HG03571 (cell line): ENCODE results near the gene ADARB2.
"Not testable (repeated sequence)": the region's sequence is repeated elsewhere in the genome, so short reads cannot be mapped to it uniquely, and the experiment has no call there.

Experiments
- ATAC-seq: cut with Tn5 transposase; IDR thresholded peaks from one replicate; pipeline ENCODE4 v1.9.1; 2021; ENCODE audit not compliant: unreplicated experiment

ADARB2 gene

DNA sequence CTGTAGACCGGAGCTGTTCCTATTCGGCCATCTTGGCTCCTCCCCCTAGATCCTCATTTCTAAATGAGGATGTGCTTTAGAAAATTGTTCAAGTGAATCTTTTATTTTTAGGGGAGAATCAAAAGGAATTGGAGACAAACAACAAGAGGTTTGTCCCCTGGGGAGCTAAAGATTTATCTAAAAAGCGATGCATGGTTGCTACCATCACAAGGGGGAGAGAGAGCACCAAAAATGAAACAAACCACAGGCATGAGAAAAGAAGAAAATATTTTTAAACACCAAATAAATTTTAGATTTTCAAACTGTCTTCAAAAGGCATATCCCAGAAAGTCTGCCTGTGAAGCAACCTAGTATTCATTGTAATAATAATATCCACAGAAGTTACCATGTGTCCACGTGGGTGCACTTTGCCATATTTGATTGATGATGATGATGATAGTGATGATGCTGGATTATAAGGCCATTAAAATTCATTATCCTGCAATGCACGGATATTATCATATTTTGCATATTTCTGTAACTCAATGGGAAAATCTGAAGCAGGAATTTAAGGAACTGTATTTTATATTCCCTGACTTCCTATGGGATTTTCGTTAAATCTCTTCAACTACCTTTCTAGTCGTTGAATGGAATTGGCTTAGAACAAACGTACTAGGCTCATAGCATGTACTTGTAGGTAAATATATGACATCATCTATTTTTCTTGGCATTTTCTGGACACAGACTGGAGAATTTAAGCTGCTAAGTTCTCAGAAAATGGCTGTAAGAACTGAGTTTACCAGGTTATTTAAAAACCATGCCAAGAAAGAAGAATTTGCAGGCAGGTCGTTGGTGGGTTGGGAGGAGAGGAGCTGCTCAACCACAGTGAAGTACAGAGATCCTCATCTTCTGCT, 509.6 kb downstream of the ADARB2 start:
- no peak for ATAC-seq

DNA sequence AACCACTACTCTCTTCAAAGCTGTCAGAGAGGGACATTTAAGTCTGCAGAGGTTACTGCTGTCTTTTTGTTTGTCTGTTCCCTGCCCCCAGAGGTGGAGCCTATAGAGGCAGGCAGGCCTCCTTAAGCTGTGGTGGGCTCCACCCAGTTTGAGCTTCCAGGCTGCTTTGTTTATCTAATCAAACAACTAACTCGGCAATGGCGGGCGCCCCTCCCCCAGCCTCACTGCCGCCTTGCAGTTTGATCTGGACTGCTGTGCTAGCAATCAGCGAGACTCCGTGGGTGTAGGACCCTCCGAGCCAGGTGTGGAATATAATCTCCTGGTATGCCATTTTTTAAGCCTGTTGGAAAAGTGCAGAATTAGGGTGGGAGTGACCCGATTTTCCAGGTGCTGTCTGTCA, 510.4 kb downstream of the ADARB2 start:
- not testable (repeated sequence) for ATAC-seq

DNA sequence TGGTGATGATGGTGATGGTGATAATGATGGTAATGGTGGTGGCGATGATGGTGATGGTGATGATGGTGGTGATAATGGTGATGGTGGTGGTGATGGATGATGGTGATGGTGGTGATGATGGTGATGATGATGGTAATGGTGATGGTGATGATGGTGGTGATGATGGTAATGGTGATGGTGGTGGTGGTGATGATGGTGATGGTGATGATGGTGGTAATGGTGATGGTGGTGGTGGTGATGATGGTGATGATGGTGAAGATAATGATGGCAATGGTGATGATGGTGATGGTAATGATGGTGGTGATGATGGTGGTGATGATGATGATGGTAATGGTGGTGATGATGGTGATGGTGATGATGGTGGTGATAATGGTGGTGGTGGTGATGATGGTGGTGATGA, 517.5 kb downstream of the ADARB2 start:
- ATAC-seq = not testable (repeated sequence)

DNA sequence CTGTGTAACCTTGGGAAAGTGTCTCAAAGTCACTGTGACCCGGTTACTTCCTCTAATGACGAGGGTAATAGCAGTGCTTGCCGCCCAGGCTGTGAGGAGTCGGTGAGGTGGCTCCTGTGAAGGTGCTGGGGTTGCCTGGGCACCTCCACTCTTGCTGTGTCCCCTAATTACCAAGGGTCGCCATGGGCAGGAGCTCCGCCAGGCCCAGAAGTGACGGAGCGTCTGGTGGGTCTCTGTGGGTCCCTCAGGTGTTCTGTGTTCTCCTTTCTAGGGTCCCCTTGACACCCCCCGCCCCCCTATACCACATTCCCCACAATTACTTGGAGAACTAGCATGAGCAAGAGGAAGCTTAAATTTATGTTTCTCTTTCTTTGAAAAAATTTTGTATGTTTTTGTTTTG, 519.7 kb downstream of the ADARB2 start:
- ATAC-seq = no peak

- no peak for ATAC-seq
Measured at GRCh38 chr10:1217237-1217587, 520.1 kb downstream of the ADARB2 start.

- no peak for ATAC-seq
Measured at GRCh38 chr10:1216574-1217236, 520.6 kb downstream of the ADARB2 start.

GRCh38 chr10:1215862-1216573, 521.3 kb downstream of the ADARB2 start:
- ATAC-seq = no peak

- ATAC-seq = no peak
Measured at GRCh38 chr10:1214882-1215540, 522.3 kb downstream of the ADARB2 start.

GRCh38 chr10:1214071-1214675, 523.2 kb downstream of the ADARB2 start:
- ATAC-seq = no peak

- no peak for ATAC-seq
Measured at GRCh38 chr10:1213252-1214070, 523.9 kb downstream of the ADARB2 start.

- ATAC-seq = no peak
Measured at GRCh38 chr10:1212571-1213141, 524.7 kb downstream of the ADARB2 start.

- ATAC-seq = no peak
Measured at GRCh38 chr10:1211844-1212570, 525.3 kb downstream of the ADARB2 start.

DNA sequence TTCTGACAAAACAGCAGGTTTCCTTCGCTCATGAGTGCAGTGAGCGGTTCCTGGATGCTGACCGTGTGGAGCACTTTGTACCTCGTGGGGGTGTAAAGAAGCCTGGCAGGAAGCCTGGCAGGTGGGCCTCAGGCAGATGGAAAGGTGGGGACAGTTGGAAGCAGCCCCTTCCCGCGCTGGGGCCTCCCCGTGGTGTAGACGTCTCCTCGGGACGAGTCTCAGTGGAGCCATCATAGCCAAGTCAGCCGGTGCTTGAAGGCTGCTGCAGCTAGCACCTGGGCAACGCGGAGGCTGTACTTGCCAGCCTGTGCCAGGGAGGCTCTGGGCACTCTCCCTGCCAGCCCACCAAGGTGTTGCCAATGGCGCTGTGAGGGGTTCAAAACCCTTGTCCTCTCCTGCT, 526.7 kb downstream of the ADARB2 start:
- no peak for ATAC-seq

DNA sequence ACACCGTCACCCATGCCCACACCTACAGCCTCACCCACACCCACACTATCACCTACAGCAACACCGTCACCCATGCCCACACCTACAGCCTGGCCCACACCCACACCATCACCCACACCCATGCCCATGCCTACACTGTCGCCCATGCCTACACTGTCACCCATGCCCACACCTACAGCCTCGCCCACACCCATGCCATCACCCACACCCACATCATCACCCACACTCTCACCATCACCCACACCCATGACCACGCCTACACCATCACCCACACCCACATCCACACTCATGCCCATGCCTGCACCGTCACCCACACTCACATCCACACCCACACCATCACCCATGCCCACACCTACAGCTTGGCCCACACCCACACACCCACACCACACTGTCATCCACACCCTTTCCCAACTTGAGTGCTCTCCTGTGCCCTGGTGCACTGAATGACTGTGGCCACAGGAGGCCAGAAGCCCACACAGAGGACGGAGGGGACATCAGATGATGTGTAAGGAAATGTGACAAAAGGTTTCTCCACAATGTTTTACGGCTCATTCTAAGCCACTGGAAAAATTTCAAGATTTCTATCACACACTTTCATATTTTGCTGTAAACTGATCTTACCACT, 527.9 kb downstream of the ADARB2 start:
- ATAC-seq = no peak

DNA sequence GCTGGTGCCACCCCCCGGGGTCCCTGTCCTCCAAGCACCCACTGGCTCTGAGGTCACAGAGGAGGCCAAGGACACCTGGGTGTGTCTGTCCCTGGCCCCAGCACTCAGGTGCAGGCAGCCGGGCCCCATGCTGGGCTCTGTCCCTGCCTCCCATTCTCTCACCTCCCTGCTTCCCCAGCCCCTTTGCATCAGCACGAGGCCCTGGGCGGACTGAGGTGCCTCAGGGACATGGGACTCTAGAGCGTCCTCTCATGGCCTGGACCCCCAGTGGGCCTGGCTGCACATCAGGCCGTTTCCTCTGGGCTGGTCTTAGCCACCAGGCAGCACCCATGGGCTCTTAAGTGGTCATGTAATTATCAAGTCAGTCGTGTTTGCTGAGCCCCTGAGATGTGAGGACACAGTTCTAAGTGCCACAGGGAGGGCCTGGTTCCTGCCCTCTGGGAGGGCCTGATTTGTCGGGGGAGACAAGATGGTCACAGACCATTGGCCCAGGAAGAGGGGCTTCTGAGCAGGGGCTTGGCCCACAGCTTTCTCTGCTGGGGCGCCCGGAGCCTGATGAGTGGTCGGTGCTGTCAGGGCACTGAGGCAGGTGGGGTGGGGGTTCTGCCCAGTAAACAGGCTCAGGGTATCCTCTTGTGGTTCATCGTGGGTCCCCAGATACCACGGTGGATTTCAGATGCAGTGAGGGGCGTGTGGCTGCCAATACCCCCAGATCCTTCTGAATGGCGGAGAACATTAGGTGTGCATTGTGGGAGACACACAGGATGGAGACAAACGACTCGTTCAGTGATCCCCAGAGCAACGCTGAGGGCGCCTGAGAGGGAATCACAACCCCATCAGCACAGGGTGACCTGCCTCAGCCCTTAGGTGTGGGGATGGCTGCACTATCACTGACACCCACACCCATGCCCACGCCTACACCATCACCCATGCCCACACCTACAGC, 528.7 kb downstream of the ADARB2 start:
- no peak for ATAC-seq

GRCh38 chr10:1206601-1207000, 530.7 kb downstream of the ADARB2 start:
- no peak for ATAC-seq

GRCh38 chr10:1206101-1206500, 531.2 kb downstream of the ADARB2 start:
- no peak for ATAC-seq
